Limb (tissue), 2 donors: ENCODE results near the gene CTBP2.
"Not testable (repeated sequence)": the region's sequence is repeated elsewhere in the genome, so short reads cannot be mapped to it uniquely, and the experiment has no call there.

Experiments
- DNase-seq, 2 donors: peaks; one replicate each; pipeline ENCODE4 v3.0.0-alpha.2; 2016; ENCODE audit errors: extremely low spot score in 2 of 2

The CTBP2 gene

GRCh38 chr10:124997771-124998623 is 162.4 kb downstream of the CTBP2 start:
- DNase-seq = peak in 1 of 2 donors; percentile 40

DNA sequence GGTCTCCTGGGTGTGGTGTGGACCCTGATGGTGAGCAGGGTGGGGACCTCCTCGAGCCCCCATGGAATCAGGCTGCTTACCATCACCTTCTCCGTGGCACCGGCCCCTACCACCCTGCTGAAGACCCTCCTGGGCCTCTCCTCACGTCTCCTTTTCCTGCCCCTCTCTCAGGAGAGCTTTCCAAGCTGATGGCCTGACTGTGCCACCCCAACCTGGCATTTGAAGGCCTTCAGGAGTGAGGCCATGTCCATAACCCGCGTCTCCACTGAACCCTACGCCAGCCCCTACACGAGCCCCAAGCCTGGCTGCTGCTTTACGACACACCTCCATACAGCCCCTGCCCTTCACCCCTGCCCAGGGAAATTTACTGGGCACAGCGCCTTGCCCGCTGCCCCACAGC is 163.1 kb downstream of the CTBP2 start:
- DNase-seq = no peak

DNA sequence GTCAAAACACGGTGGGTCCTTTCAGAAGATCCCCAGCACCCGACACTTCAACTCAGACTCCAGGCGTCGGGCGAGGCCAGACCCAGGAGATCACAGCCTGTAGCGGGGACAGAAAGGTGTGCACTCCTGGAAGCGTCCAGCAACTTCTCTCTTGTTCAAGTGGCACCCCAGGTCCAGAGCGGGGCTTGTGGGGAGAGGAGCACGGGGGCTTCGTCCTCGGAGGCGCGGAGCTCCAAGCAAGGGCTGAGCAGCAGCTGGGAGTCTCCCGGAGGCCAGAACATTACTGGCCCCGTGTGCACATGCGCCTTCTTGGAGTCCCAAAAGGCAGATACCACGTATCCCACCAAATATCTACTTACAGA is 163.5 kb downstream of the CTBP2 start:
- DNase-seq = no peak

GRCh38 chr10:124996127-124996853 is 164.1 kb downstream of the CTBP2 start:
- no peak for DNase-seq

- DNase-seq = no peak
Measured at GRCh38 chr10:124995605-124996004, 164.8 kb downstream of the CTBP2 start.

DNA sequence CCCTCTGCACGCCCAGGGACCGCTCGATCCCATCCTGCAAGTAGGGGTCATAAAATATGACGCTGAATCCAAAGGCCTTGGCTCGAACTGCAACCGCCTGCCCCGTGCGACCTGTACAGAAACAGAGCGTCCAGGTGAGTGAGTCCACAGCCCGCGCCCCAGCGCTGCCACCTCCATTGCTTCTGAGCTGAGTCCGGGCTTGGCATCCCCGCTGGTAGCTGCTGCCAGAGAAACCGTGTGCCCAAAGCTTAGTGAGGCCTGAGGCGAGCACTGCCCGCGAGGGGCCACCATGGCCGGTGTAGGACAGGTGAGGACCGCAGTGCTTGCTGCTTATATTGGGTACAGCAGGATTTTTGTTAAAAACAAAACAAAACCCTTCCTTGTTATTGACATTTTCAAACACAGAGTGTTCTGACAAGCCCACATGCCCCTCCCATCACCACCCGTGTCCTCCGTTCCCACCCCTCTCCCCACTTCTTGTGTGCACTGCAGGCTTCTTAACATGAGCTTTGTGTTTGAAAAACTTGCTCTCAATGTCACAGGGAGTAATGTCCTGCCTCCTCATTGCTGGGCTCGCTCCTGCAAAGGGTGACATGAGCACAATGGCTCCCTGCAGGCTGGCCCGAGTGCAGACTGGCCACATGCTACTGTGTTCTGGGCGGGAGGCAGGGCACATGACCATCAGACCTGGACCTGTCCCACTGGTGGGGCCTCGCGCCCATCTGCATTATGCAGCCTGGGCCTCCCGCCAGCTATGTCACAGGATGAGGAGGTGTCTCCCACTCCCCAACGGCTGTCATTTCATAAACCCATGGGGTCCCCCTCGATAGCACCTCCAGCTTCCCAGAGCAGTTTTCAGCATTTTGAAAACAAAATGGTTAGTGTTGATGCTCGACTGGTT is 165.5 kb downstream of the CTBP2 start:
- no peak for DNase-seq

DNA sequence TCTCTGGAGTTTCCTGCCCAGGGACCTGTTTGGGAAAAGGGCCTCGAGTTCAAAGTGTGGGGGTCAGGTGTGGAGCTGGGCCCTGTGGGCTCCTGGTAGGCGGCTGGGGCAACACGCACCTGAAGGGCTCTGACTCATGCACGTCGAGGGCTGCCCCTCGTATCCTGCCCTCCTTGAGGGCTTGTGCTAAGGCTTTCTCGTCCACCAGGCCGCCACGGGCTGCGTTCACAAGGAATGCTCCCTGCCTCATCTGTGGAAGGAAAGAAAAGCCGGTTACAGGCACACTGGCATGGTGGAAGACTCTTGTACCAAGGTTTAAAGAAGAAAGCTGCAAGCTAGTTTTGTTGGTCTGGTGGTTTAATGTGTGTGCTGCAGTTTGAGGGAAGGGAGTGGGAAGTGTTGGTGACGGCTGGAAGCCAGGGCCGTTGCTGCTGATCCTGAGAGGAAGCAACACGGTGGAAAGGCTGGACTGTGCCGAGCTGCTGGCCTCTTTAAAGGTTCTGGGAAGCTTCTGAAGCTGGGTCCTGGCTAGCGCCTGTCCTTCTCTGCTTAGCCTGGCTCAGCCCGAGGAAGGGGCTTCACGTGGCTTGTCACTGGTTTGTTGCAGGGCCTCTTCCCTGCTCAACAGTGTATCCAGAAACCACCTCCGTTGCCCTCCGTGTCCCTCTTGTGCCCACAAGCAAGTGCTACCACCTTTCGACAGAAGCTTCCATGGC is 166.5 kb downstream of the CTBP2 start:
- no peak for DNase-seq

- DNase-seq = no peak
Measured at GRCh38 chr10:124993345-124993708, 167.0 kb downstream of the CTBP2 start.

DNA sequence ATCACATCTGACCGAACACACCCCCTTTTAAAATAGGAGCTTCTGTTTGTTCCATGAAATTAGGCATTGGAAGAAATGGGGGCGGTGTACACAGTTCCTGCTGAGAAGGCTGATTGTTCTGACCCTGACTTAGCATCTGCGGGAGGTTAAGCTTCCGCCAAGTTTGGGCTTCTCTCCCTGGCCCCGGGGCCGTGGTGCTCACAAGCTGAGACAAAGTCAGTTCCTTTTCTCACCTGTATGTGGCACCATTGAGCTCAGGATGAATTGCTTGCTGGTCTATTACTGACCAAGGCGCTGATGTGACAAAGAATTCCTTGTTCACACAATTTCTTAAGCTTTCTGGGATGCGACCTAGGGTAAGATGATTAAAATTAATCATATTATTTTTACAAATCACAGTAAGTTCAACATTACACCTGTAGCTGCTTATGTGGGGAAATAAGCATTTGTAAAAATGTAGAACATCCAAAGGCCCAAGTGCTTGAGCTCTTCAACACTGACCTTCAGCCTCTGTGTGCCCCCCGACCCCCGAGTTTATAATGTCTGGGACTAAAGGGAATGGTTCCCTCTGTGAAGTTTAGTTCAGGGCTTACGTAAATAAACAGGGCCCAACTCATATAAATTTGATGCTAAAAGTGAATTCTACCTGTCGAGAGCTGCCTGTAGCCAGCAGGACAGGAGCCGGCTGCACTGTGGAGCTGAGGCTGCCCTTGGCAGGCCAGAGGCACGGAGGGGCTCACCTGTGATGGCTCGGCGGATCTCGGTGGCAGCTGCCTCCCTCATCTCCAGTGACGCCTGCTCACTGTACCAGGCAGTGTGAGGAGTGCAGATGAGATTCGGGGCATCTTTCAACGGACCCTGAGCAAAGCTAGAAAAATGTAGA is 167.7 kb downstream of the CTBP2 start:
- DNase-seq = peak in 1 of 2 donors; percentile 31

DNA sequence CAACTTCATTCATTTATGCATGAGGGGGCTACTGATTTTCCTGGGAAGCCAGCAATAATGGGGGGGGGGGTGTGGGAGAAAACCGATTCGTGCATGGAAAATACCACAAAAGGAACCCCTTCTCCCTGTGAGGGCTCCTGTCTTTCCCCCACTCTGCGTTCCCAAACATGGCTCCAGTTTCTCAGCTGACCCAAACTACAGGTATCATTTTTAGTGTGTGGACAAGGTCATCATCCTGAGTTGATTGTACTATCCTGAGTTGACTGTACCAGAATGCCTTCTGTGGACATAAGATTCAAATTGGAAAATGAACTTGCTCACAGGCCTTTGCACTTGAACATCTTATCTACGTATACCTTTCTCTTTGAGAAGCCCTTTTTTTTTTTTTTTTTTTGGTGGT is 168.5 kb downstream of the CTBP2 start:
- DNase-seq = no peak

- no peak for DNase-seq
Measured at GRCh38 chr10:124990671-124991625, 169.4 kb downstream of the CTBP2 start.

- no peak for DNase-seq
Measured at GRCh38 chr10:124989526-124989925, 170.8 kb downstream of the CTBP2 start.

DNA sequence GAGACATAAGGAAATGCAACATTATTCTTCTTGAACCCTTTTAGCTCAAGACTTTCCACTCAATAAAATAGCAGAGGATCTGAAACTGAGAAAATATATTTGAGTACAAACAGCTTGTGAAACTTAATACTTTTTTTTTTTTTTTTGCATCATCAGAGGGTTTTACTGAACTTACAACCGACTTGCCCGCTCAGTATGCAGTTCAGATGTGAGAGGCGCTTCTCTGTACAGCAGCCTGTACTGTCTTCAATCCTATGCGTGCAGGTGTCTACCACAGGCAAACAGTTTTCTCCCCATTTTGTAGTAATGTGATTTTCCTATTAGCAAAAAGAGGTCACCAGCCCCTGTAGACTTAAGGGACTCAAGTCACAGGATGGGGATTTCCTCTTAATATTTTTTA is 171.6 kb downstream of the CTBP2 start:
- not testable (repeated sequence) for DNase-seq

DNA sequence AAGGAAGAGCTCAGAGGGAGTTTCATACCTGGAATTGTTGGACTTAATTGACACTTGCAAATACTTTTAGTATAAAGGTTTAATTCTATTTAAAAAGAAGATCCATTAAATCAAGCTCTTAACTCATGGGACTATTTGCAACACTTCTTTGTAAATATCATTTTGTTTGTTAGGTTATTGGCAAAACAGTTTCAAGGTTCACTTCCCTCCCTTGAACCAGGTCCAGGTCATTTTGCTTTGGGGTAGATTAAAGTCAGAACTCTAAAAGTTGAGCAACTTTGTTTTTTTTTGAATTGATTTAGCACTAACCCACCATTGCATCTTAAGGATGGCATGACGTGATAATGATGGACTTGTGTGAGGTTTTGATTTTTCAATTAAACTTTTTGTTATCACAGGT is 172.6 kb downstream of the CTBP2 start:
- DNase-seq = no peak

DNA sequence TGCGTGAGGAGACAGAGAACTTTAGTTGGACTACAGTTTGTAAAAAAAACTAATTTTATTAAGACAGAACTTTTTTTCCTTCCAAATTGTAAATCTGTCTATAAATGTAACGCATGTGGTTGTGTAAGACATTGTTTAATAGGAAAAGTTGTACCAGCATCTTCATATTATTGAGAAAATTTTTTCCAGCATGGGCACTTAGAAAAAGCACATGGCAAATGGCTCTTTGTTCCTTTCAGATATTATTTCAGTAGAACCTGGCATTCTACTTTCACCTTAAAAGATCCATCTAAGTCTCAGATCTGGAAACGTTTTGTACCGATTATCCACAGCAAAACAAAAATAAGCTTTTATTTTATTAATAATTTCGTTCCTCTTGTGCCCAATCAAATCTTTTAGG is 175.2 kb downstream of the CTBP2 start:
- DNase-seq = no peak

- DNase-seq = no peak
Measured at GRCh38 chr10:124984376-124984775, 176.0 kb downstream of the CTBP2 start.

DNA sequence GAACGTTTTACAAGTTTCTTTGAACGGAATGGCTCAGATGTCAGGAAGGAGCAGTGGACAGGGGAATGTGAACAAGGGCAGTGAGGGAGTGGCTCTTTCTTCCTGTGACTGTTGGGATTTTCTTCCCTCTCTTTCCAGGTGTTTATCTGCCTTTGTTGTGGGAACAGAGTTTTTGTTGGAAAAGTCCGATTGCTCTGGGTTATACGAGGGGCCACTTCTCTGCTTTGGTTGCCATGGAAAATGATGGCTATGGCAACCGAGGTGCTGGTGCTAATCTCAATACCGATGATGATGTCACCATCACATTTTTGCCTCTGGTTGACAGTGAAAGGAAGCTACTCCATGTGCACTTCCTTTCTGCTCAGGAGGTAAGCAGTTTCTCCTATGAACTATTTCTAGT is 177.0 kb downstream of the CTBP2 start:
- no peak for DNase-seq

GRCh38 chr10:124978376-124978725 is 182.0 kb downstream of the CTBP2 start:
- no peak for DNase-seq

GRCh38 chr10:124977648-124978375 is 182.6 kb downstream of the CTBP2 start:
- no peak for DNase-seq
